GM15510 (cell line): Measurements from ENCODE around the gene AATF.

ENCODE experiments used
- POLR2A ChIP-seq: IDR thresholded peaks from 3 replicates; pipeline ENCODE4 v1.6.1; 2011; ENCODE audit warnings: borderline replicate concordance; ENCODE audit not compliant: insufficient read length; ENCODE audit errors: extremely low read depth

Gene AATF

GRCh38 chr17:37054894-37055293 is 106.1 kb downstream of the AATF start:
- TF ChIP-seq POLR2A, result no peak

GRCh38 chr17:37056622-37057021 is 107.9 kb downstream of the AATF start:
- TF ChIP-seq POLR2A, result no peak

- TF ChIP-seq POLR2A, result no peak
These were observed 110.7 kb downstream of the AATF start for GRCh38 chr17:37059493-37059892.

- TF ChIP-seq POLR2A, result no peak
These were observed 111.3 kb downstream of the AATF start for GRCh38 chr17:37060094-37060493.

GRCh38 chr17:37060928-37061327 is 112.2 kb downstream of the AATF start:
- no peak for TF ChIP-seq POLR2A

- no peak for TF ChIP-seq POLR2A
These were observed 113.3 kb downstream of the AATF start for GRCh38 chr17:37062021-37062420.

- no peak for TF ChIP-seq POLR2A
These were observed 115.5 kb downstream of the AATF start for GRCh38 chr17:37064206-37064605.

GRCh38 chr17:37064956-37065355 is 116.2 kb downstream of the AATF start:
- TF ChIP-seq POLR2A, result no peak

- TF ChIP-seq POLR2A, result no peak
These were observed 117.0 kb downstream of the AATF start for GRCh38 chr17:37065486-37066321.

- no peak for TF ChIP-seq POLR2A
These were observed 117.8 kb downstream of the AATF start for GRCh38 chr17:37066322-37067255.

GRCh38 chr17:37067555-37068111 is 118.9 kb downstream of the AATF start:
- no peak for TF ChIP-seq POLR2A

- no peak for TF ChIP-seq POLR2A
These were observed 119.5 kb downstream of the AATF start for GRCh38 chr17:37068266-37068665.

- no peak for TF ChIP-seq POLR2A
These were observed 120.3 kb downstream of the AATF start for GRCh38 chr17:37069087-37069486.

- no peak for TF ChIP-seq POLR2A
These were observed 130.4 kb downstream of the AATF start for GRCh38 chr17:37079065-37079708.

- no peak for TF ChIP-seq POLR2A
These were observed 131.0 kb downstream of the AATF start for GRCh38 chr17:37079735-37080134.
